Mesenchymal stem cell (in vitro differentiated cells and primary cell): ENCODE results near the gene RIMBP2.

ENCODE experiments used
- DNase-seq: peaks from one replicate; pipeline ENCODE4 v3.0.0-alpha.2; 2013
- H2AFZ ChIP-seq: one replicate; pipeline ENCODE4 v1.6.1; 2013; ENCODE audit warnings: low read depth, mild to moderate bottlenecking, control low read depth, inconsistent platforms, low read length, moderate library complexity
- H2AK5ac ChIP-seq: 2 replicates; pipeline ENCODE4 v1.6.1; 2013; ENCODE audit warnings: low read length, moderate library complexity, mild to moderate bottlenecking, inconsistent platforms; ENCODE audit not compliant: severe bottlenecking
- H2BK120ac ChIP-seq: one replicate; pipeline ENCODE4 v1.6.1; 2013; ENCODE audit warnings: low read depth, mild to moderate bottlenecking, inconsistent platforms, low read length, moderate library complexity
- H2BK12ac ChIP-seq, 2 experiments: one replicate each; pipeline ENCODE4 v1.6.1; 2013; ENCODE audit warnings: inconsistent platforms in 2 of 2, low read length in 2 of 2, mild to moderate bottlenecking in 2 of 2, moderate library complexity in 2 of 2, control low read depth in 1 of 2
- H2BK15ac ChIP-seq: one replicate; pipeline ENCODE4 v1.6.1; 2013; ENCODE audit warnings: mild to moderate bottlenecking, low read depth, inconsistent platforms; ENCODE audit not compliant: poor library complexity, severe bottlenecking
- H2BK5ac ChIP-seq: 2 replicates; pipeline ENCODE4 v1.6.1; 2013; ENCODE audit warnings: low read depth, mild to moderate bottlenecking, low read length, control low read depth, inconsistent platforms; ENCODE audit not compliant: poor library complexity, severe bottlenecking
- H3K14ac ChIP-seq, 2 experiments: one replicate each; pipeline ENCODE4 v1.6.1; 2013; ENCODE audit warnings: inconsistent platforms in 2 of 2, low read length in 2 of 2, control low read depth in 1 of 2, mild to moderate bottlenecking in 1 of 2, moderate library complexity in 1 of 2
- H3K18ac ChIP-seq, 2 experiments: one replicate each; pipeline ENCODE4 v1.6.1; 2013; ENCODE audit warnings: inconsistent platforms in 2 of 2, low read length in 2 of 2, control low read depth in 1 of 2, low read depth in 1 of 2, mild to moderate bottlenecking in 1 of 2
- H3K23ac ChIP-seq, 2 experiments: one replicate each; pipeline ENCODE4 v1.6.1; 2013; ENCODE audit warnings: inconsistent platforms in 2 of 2, low read length in 2 of 2, mild to moderate bottlenecking in 2 of 2, moderate library complexity in 2 of 2, control low read depth in 1 of 2
- H3K27ac ChIP-seq: 2 replicates; pipeline ENCODE4 v1.5.1; 2013; ENCODE audit warnings: mild to moderate bottlenecking, moderate library complexity, low read length, control low read depth, inconsistent platforms; ENCODE audit not compliant: poor library complexity, severe bottlenecking
- H3K27me3 ChIP-seq, 2 experiments: 2 replicates each; pipeline versions ENCODE4 v1.6.1 to v1.7.0; 2013; ENCODE audit warnings: low read length in 2 of 2, mild to moderate bottlenecking in 2 of 2, moderate library complexity in 2 of 2, control low read depth in 1 of 2, inconsistent platforms in 1 of 2; ENCODE audit not compliant: control insufficient read depth in 1 of 2, insufficient read depth in 1 of 2
- H3K36me3 ChIP-seq, 2 experiments: 2 replicates each; pipeline versions ENCODE4 v1.6.1 to v1.7.0; 2013; ENCODE audit warnings: low read length in 2 of 2, control low read depth in 1 of 2, inconsistent platforms in 1 of 2, low read depth in 1 of 2, mild to moderate bottlenecking in 1 of 2; ENCODE audit not compliant: insufficient read depth in 2 of 2, control insufficient read depth in 1 of 2
- H3K4ac ChIP-seq, 2 experiments: one replicate each; pipeline ENCODE4 v1.6.1; 2013; ENCODE audit warnings: inconsistent platforms in 2 of 2, low read length in 2 of 2, mild to moderate bottlenecking in 2 of 2, moderate library complexity in 2 of 2, control low read depth in 1 of 2, low read depth in 1 of 2
- H3K4me1 ChIP-seq: 2 replicates; pipeline ENCODE4 v1.6.1; 2013; ENCODE audit warnings: low read depth, low read length, control low read depth; ENCODE audit not compliant: control insufficient read depth, insufficient read depth
- H3K4me2 ChIP-seq: 2 replicates; pipeline ENCODE4 v1.6.1; 2013; ENCODE audit warnings: low read length, mild to moderate bottlenecking, inconsistent platforms; ENCODE audit not compliant: poor library complexity, severe bottlenecking
- H3K4me3 ChIP-seq, 2 experiments: 2 replicates each; pipeline versions ENCODE4 v1.5.1 to v1.7.0; 2013; ENCODE audit warnings: low read length in 2 of 2, mild to moderate bottlenecking in 2 of 2, control low read depth in 1 of 2, low read depth in 1 of 2; ENCODE audit not compliant: insufficient read depth in 1 of 2
- H3K79me1 ChIP-seq: replicated peaks from 2 replicates; pipeline ENCODE4 v1.6.1; 2013; ENCODE audit warnings: mild to moderate bottlenecking, control low read depth, low read length, inconsistent platforms; ENCODE audit not compliant: poor library complexity, severe bottlenecking
- H3K9ac ChIP-seq: 2 replicates; pipeline ENCODE4 v1.7.0; 2013; ENCODE audit warnings: mild to moderate bottlenecking, low read length, moderate library complexity
- H3K9me3 ChIP-seq: 2 replicates; pipeline ENCODE4 v1.7.0; 2013; ENCODE audit warnings: mild to moderate bottlenecking, low read length; ENCODE audit not compliant: control insufficient read depth
- H4K8ac ChIP-seq: one replicate; pipeline ENCODE4 v1.6.1; 2013; ENCODE audit warnings: inconsistent platforms, mild to moderate bottlenecking, low read length, moderate library complexity
- H4K91ac ChIP-seq: one replicate; pipeline ENCODE4 v1.6.1; 2013; ENCODE audit warnings: mild to moderate bottlenecking, low read length, inconsistent platforms
- WGBS: methylation state at CpG from one replicate; pipeline ENCODE4 v1.1.7; 2013; ENCODE audit warnings: mixed read lengths; 5-methylcytosine and 5-hydroxymethylcytosine counted together

The RIMBP2 gene

GRCh38 chr12:130565189-130565588, 150.9 kb downstream of the RIMBP2 start:
- Histone ChIP-seq H3K9me3 (peaks cover 28% of the 10 kb centered on the region), H3K27ac (no peak overlapping the region), H3K18ac (no peak overlapping the region), H3K79me1 (no peaks in the 10 kb centered on the region), H3K4me3 (no peak overlapping the region), H2AK5ac (no peak overlapping the region), H3K27me3 (no peaks in the 10 kb centered on the region), H3K23ac (no peak overlapping the region), H3K14ac (no peak overlapping the region), H3K36me3 (no peaks in the 10 kb centered on the region), H3K4me1 (no peaks in the 10 kb centered on the region), H3K4me2 (no peak overlapping the region), H2AFZ (no peak overlapping the region), H3K4ac (no peak overlapping the region), H4K91ac (no peak overlapping the region), H2BK120ac (no peak overlapping the region), H2BK5ac (no peak overlapping the region), H4K8ac (no peak overlapping the region), H3K9ac (no peak overlapping the region), H2BK12ac (no peak overlapping the region), H2BK15ac (no peak overlapping the region)
- no peak for DNase-seq
- 88% methylated on average over 1 of the region's 1 CpG for WGBS

GRCh38 chr12:130563323-130563722, 152.8 kb downstream of the RIMBP2 start:
- H3K27me3 ChIP-seq, result no peaks in the 10 kb centered on the region
- H3K9ac ChIP-seq, result no peak overlapping the region
- H2AK5ac ChIP-seq, result no peak overlapping the region
- no peaks in the 10 kb centered on the region for H3K36me3 ChIP-seq
- H3K14ac ChIP-seq, result no peak overlapping the region
- H3K4ac ChIP-seq, result no peak overlapping the region
- no peaks in the 10 kb centered on the region for H3K79me1 ChIP-seq
- no peak overlapping the region for H4K8ac ChIP-seq
- H3K23ac ChIP-seq, result no peak overlapping the region
- H3K4me1 ChIP-seq, result no peaks in the 10 kb centered on the region
- no peak for DNase-seq
- H4K91ac ChIP-seq, result no peak overlapping the region
- no peak overlapping the region for H2BK120ac ChIP-seq
- H2BK12ac ChIP-seq, result no peak overlapping the region
- H3K9me3 ChIP-seq, result peaks cover 24% of the 10 kb centered on the region
- no peak overlapping the region for H2BK5ac ChIP-seq
- no peak overlapping the region for H3K18ac ChIP-seq
- H2BK15ac ChIP-seq, result no peak overlapping the region
- 78% methylated on average over 1 of the region's 2 CpGs for WGBS
- no peak overlapping the region for H3K27ac ChIP-seq
- no peak overlapping the region for H3K4me2 ChIP-seq
- no peak overlapping the region for H3K4me3 ChIP-seq
- H2AFZ ChIP-seq, result no peak overlapping the region

- Histone ChIP-seq H2BK5ac (no peak overlapping the region), H3K4me1 (no peaks in the 10 kb centered on the region), H2BK120ac (no peak overlapping the region), H3K4me2 (no peak overlapping the region), H2BK15ac (no peak overlapping the region), H3K79me1 (no peaks in the 10 kb centered on the region), H3K4ac (no peak overlapping the region), H3K23ac (no peak overlapping the region), H2AFZ (no peak overlapping the region), H2BK12ac (no peak overlapping the region), H3K18ac (no peak overlapping the region), H3K4me3 (no peak overlapping the region), H3K9ac (no peak overlapping the region), H3K27ac (no peak overlapping the region), H3K9me3 (peaks cover 24% of the 10 kb centered on the region), H2AK5ac (no peak overlapping the region), H3K36me3 (no peaks in the 10 kb centered on the region), H3K27me3 (no peaks in the 10 kb centered on the region), H4K8ac (no peak overlapping the region), H3K14ac (no peak overlapping the region), H4K91ac (no peak overlapping the region)
- no peak for DNase-seq
- WGBS, result 77% methylated on average over 5 of the region's 5 CpGs
Observed at GRCh38 chr12:130562716-130563115, 153.4 kb downstream of the RIMBP2 start.

- no peak overlapping the region for H2BK12ac ChIP-seq
- H3K9me3 ChIP-seq, result peaks cover 10% of the 10 kb centered on the region
- H3K79me1 ChIP-seq, result no peaks in the 10 kb centered on the region
- no peak overlapping the region for H2BK5ac ChIP-seq
- DNase-seq, result no peak
- H2AK5ac ChIP-seq, result no peak overlapping the region
- H3K4me2 ChIP-seq, result no peak overlapping the region
- H3K4me3 ChIP-seq, result no peak overlapping the region
- H3K36me3 ChIP-seq, result no peaks in the 10 kb centered on the region
- no peak overlapping the region for H3K14ac ChIP-seq
- no peak overlapping the region for H2BK15ac ChIP-seq
- no peak overlapping the region for H3K23ac ChIP-seq
- H4K8ac ChIP-seq, result no peak overlapping the region
- H3K27me3 ChIP-seq, result no peaks in the 10 kb centered on the region
- no peaks in the 10 kb centered on the region for H3K4me1 ChIP-seq
- 79% methylated on average over 11 of the region's 11 CpGs for WGBS
- no peak overlapping the region for H4K91ac ChIP-seq
- H2BK120ac ChIP-seq, result no peak overlapping the region
- no peak overlapping the region for H3K27ac ChIP-seq
- H2AFZ ChIP-seq, result no peak overlapping the region
- no peak overlapping the region for H3K9ac ChIP-seq
- no peak overlapping the region for H3K4ac ChIP-seq
- no peak overlapping the region for H3K18ac ChIP-seq
Observed at GRCh38 chr12:130560321-130560720, 155.8 kb downstream of the RIMBP2 start.
